Right lobe of liver (tissue), 6 donors: ENCODE data around the gene COL6A5. TPM values are rescaled to one million over a fixed set of nuclear protein-coding genes. Genes with fewer than 3 reads are reported as not detected.
"Not testable (repeated sequence)": the region's sequence is repeated elsewhere in the genome, so short reads cannot be mapped to it uniquely, and the experiment has no call there.

Experiments used
- ATAC-seq, 4 donors: fragments of 200-7000 bp; cut with Tn5 transposase; one replicate each; pipeline ENCODE4 v1.9.1; 2020; ENCODE audit warnings: mild to moderate bottlenecking in 4 of 4, moderate library complexity in 4 of 4
- DNase-seq, 3 donors: peaks; one replicate each; pipeline ENCODE4 v3.0.0-alpha.2; 2020
- H3K27ac ChIP-seq, 3 donors: fragments of 200-600 bp; one replicate each; pipeline ENCODE4 v1.8.0; 2022
- H3K27me3 ChIP-seq, 2 donors: fragments of 200-600 bp; one replicate each; pipeline ENCODE4 v1.8.0; 2022
- H3K36me3 ChIP-seq, 4 donors: fragments of 200-600 bp; sonication (generic) in 1 of 4; one replicate each; pipeline versions ENCODE4 v1.5.1 to v1.8.0; 2017 to 2022; ENCODE audit warnings: control low read depth in 1 of 4
- H3K4me1 ChIP-seq, 4 donors: fragments of 200-600 bp; sonication (generic) in 1 of 4; one replicate each; pipeline versions ENCODE4 v1.5.1 to v1.8.0; 2017 to 2022; ENCODE audit warnings: control low read depth in 1 of 4
- H3K4me3 ChIP-seq, 3 donors: fragments of 200-600 bp; one replicate each; pipeline ENCODE4 v1.8.0; 2022
- H3K9me3 ChIP-seq, 4 donors: fragments of 200-600 bp; sonication (generic) in 1 of 4; one replicate each; pipeline versions ENCODE4 v1.5.1 to v1.8.0; 2017 to 2022; ENCODE audit warnings: control low read depth in 1 of 4
- POLR2A ChIP-seq: fragments of 450-650 bp; IDR thresholded peaks from one replicate; pipeline ENCODE4 v1.6.1; 2017; ENCODE audit warnings: antibody characterized with exemption, mild to moderate bottlenecking
- WGBS: methylation state at CpG from one replicate; pipeline ENCODE4 v1.1.6; 2018; ENCODE audit warnings: low coverage, low lambda C conversion rate; ENCODE audit not compliant: insufficient coverage; ENCODE audit errors: missing lambda C conversion rate; 5-methylcytosine and 5-hydroxymethylcytosine counted together
- intact Hi-C, 2 donors: fragments of 100-400 bp; cut with DNase I; formaldehyde crosslinking; loops; one replicate each; pipeline versions ENCODE4 v1.11.2 to v1.14.1; 2022
- total RNA-seq, 6 experiments: library from RNA; depleted of rRNA in 2 of 6; stranded (reverse); fragments of >200 nt in 2 of 6; fragmentation: NEBNext Ultra II Directional in 3 of 6; extraction: Animal tissue kit (Norgen Biotek cat#: 25700) in 3 of 6; gene quantifications; one replicate each; pipeline versions ENCODE4 v1.1.0 to v1.2.4, GENCODE V29; 2016 to 2023
- TF ChIP-seq, protein P1 (sequence below), 4 donors: fragments of 200-600 bp in 3 of 4; fragments of 450-650 bp in 1 of 4; IDR thresholded peaks; one replicate each; pipeline versions ENCODE4 v1.5.1 to v1.8.0; 2016 to 2022; ENCODE audit warnings: antibody characterized with exemption in 4 of 4, mild to moderate bottlenecking in 2 of 4
- donor health status: DM: no; HTN: yes; CAD: no.
- donor health status: DM: no; HTN: no; CAD: no.
- donor health status: DM: no; HTN: no; CAD: no.
- donor health status: DM: no; HTN: yes; CAD: no.
- donor health status: DM: no; HTN: yes; CAD: no.

COL6A5 gene
- total RNA-seq, 6 experiments from 2014 or later, result not detected

GRCh38 chr3:130442284-130442683 is 96.8 kb downstream of the COL6A5 start:
- Histone ChIP-seq H3K36me3 (no peaks in the 10 kb centered on the region), H3K9me3 (no peaks in the 10 kb centered on the region), H3K4me1 (no peaks in the 10 kb centered on the region), H3K27me3 (no peaks in the 10 kb centered on the region), H3K4me3 (no peak overlapping the region), H3K27ac (no peak overlapping the region)
- intact Hi-C loops, result no loop called here
- WGBS, result 20% methylated on average over 1 of the region's 1 CpG
- DNase-seq, result no peak
- no peak for TF ChIP-seq POLR2A
- TF ChIP-seq, protein P1, sequence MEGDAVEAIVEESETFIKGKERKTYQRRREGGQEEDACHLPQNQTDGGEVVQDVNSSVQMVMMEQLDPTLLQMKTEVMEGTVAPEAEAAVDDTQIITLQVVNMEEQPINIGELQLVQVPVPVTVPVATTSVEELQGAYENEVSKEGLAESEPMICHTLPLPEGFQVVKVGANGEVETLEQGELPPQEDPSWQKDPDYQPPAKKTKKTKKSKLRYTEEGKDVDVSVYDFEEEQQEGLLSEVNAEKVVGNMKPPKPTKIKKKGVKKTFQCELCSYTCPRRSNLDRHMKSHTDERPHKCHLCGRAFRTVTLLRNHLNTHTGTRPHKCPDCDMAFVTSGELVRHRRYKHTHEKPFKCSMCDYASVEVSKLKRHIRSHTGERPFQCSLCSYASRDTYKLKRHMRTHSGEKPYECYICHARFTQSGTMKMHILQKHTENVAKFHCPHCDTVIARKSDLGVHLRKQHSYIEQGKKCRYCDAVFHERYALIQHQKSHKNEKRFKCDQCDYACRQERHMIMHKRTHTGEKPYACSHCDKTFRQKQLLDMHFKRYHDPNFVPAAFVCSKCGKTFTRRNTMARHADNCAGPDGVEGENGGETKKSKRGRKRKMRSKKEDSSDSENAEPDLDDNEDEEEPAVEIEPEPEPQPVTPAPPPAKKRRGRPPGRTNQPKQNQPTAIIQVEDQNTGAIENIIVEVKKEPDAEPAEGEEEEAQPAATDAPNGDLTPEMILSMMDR (IDR thresholded peaks at IDR 0.05), result no peak
- no peak for ATAC-seq

DNA sequence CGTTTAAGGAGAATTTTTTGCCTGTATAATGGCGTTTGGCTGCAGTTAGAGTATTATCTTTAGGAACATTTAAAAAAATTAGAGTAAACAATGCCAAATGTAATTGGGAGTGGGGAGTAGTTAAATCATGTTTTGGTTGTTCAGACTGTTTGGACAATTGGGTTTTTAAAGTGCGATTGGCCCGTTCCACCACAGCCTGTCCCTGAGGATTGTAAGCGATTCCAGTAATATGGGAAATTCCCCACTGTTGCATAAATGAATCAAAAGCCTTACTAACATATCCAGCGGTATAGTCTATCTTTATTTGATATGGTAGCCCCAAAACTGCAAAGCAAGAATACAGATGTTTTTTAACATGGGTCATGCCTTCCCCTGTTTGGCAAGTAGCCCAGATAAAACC is 101.4 kb downstream of the COL6A5 start:
- H3K36me3 ChIP-seq, H3K27me3 ChIP-seq, H3K9me3 ChIP-seq, ATAC-seq, H3K4me3 ChIP-seq, H3K27ac ChIP-seq, intact Hi-C loops, H3K4me1 ChIP-seq, DNase-seq: not testable (repeated sequence)
- 68% methylated on average over 6 of the region's 6 CpGs for WGBS

- H3K9me3 ChIP-seq, H3K4me3 ChIP-seq, H3K4me1 ChIP-seq, ATAC-seq, intact Hi-C loops, DNase-seq, H3K27ac ChIP-seq, H3K36me3 ChIP-seq, H3K27me3 ChIP-seq: not testable (repeated sequence)
- WGBS, result 34% methylated on average over 7 of the region's 8 CpGs
Measured at GRCh38 chr3:130448155-130448554, 102.7 kb downstream of the COL6A5 start.

GRCh38 chr3:130456540-130456939 is 111.1 kb downstream of the COL6A5 start:
- TF ChIP-seq, protein P1 (IDR thresholded peaks at IDR 0.05), result no peak
- no peak for TF ChIP-seq POLR2A
- H3K27me3 ChIP-seq, result peaks cover 0 to 3% of the 10 kb centered on the region in 2 donors
- no peak overlapping the region for H3K27ac ChIP-seq
- 3% methylated on average over 1 of the region's 1 CpG for WGBS
- no peak for DNase-seq
- H3K36me3 ChIP-seq, result no peaks in the 10 kb centered on the region
- H3K9me3 ChIP-seq, result no peaks in the 10 kb centered on the region
- intact Hi-C loops, result no loop called here
- H3K4me3 ChIP-seq, result no peak overlapping the region
- no peaks in the 10 kb centered on the region for H3K4me1 ChIP-seq
- no peak for ATAC-seq

- 19% methylated on average over 1 of the region's 1 CpG for WGBS
- Histone ChIP-seq H3K27me3 (peaks cover 0 to 3% of the 10 kb centered on the region in 2 donors), H3K36me3 (no peaks in the 10 kb centered on the region), H3K4me3 (no peak overlapping the region), H3K27ac (no peak overlapping the region), H3K9me3 (no peaks in the 10 kb centered on the region), H3K4me1 (no peaks in the 10 kb centered on the region)
- no peak for DNase-seq
- intact Hi-C loops, result no loop called here
- no peak for ATAC-seq
- TF ChIP-seq POLR2A, result no peak
- TF ChIP-seq, protein P1 (IDR thresholded peaks at IDR 0.05), result no peak
Measured at GRCh38 chr3:130457671-130458070, 112.2 kb downstream of the COL6A5 start.

DNA sequence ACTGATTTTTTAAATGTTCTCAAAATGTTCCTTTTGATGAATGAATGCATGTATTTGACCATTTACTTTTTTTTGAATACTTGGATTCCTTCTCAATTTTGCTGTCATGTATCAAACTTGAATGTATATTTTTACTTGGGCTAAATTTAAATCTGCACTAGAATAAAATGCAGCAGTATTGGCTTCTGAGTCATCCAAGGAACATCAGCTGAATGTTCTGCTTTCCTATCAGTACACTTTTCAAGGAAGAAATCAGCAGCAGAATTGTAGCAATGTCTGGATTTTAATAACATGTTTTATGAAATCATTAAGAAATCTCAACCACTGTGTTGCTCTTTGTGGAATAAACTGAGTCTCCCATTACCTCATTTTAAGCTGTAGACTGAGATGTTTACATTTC is 114.5 kb downstream of the COL6A5 start:
- Histone ChIP-seq H3K36me3 (no peaks in the 10 kb centered on the region), H3K4me3 (no peak overlapping the region), H3K27me3 (peaks cover 0 to 3% of the 10 kb centered on the region in 2 donors), H3K9me3 (no peaks in the 10 kb centered on the region), H3K27ac (no peak overlapping the region), H3K4me1 (no peaks in the 10 kb centered on the region)
- TF ChIP-seq, protein P1 (IDR thresholded peaks at IDR 0.05), result no peak
- no peak for TF ChIP-seq POLR2A
- no peak for ATAC-seq
- no peak for DNase-seq
- intact Hi-C loops, result no loop called here
